Caco-2 (cell line): ENCODE data around the gene ZNF385C. TPM values are rescaled to one million over a fixed set of nuclear protein-coding genes. Genes with fewer than 3 reads are reported as not detected.

Source experiments
- BruUV-seq: library from RNA; stranded (reverse); fragments of 400-500 nt; replicated peaks from 2 replicates; lab custom pipeline; 2021; lab: Mats Ljungman, UMichigan
- CTCF ChIA-PET: fragments of 300-600 bp; sonication (Branson Sonifier 250); formaldehyde crosslinking; loops from one replicate; lab custom pipeline; 2022; ENCODE audit warnings: antibody characterized with exemption; lab: Charles Lee
- POLR2A ChIA-PET: fragments of 300-600 bp; sonication (Branson Sonifier 250); formaldehyde crosslinking; loops from one replicate; lab custom pipeline; 2022; ENCODE audit warnings: antibody characterized with exemption; lab: Charles Lee
- DNase-seq, 2 experiments: peaks; one replicate each; pipeline versions ENCODE4 v3.0.0 to v3.0.0-alpha.2; 2020 to 2022
- H3K27me3 ChIP-seq: replicated peaks from 2 replicates; pipeline ENCODE4 v1.6.0; 2011; ENCODE audit warnings: low read length; ENCODE audit not compliant: control insufficient read depth, insufficient read depth
- H3K36me3 ChIP-seq: 2 replicates; pipeline ENCODE4 v1.5.1; 2011; ENCODE audit warnings: low read length; ENCODE audit not compliant: control insufficient read depth, insufficient read depth
- H3K4me1 ChIP-seq: fragments of 250-450 bp; sonication (Bioruptor Pico); 2 replicates; pipeline ENCODE4 v1.5.1; 2020; ENCODE audit warnings: mild to moderate bottlenecking
- H3K4me3 ChIP-seq: 2 replicates; pipeline ENCODE4 v1.5.1; 2011; ENCODE audit warnings: low read depth, mild to moderate bottlenecking, control low read depth, low read length
- H3K9me3 ChIP-seq: fragments of 250-450 bp; sonication (Bioruptor Pico); 2 replicates; pipeline ENCODE4 v1.5.1; 2020; ENCODE audit warnings: mild to moderate bottlenecking, moderate library complexity
- H3K27ac Mint-ChIP-seq: one replicate; pipeline ENCODE4 v1.8.0; 2022; ENCODE audit warnings: mixed read lengths; ENCODE audit not compliant: unreplicated experiment
- H3K27me3 Mint-ChIP-seq: one replicate; pipeline ENCODE4 v1.8.0; 2022; ENCODE audit warnings: mixed read lengths; ENCODE audit not compliant: insufficient read depth, unreplicated experiment
- H3K36me3 Mint-ChIP-seq: one replicate; pipeline ENCODE4 v1.8.0; 2022; ENCODE audit warnings: mild to moderate bottlenecking, mixed read lengths; ENCODE audit not compliant: insufficient read depth, unreplicated experiment
- H3K4me1 Mint-ChIP-seq: one replicate; pipeline ENCODE4 v1.8.0; 2022; ENCODE audit warnings: low read depth, mixed read lengths; ENCODE audit not compliant: unreplicated experiment
- H3K4me3 Mint-ChIP-seq: one replicate; pipeline ENCODE4 v1.8.0; 2022; ENCODE audit warnings: mild to moderate bottlenecking, moderate library complexity, mixed read lengths; ENCODE audit not compliant: unreplicated experiment
- H3K9me3 Mint-ChIP-seq: one replicate; pipeline ENCODE4 v1.8.0; 2022; ENCODE audit warnings: mixed read lengths; ENCODE audit not compliant: unreplicated experiment
- CTCF ChIP-seq, 2 experiments: fragments of 200-600 bp in 1 of 2; IDR thresholded peaks; 1 replicate in 1 of 2; 2 replicates in 1 of 2; pipeline versions ENCODE4 v1.5.1 to v1.8.0; 2011 to 2022; ENCODE audit warnings: antibody characterized with exemption in 1 of 2, control low read depth in 1 of 2, inconsistent platforms in 1 of 2, low read depth in 1 of 2, low read length in 1 of 2, mild to moderate bottlenecking in 1 of 2, moderate library complexity in 1 of 2; ENCODE audit not compliant: insufficient read depth in 1 of 2, severe bottlenecking in 1 of 2, unreplicated experiment in 1 of 2
- intact Hi-C: fragments of 100-400 bp; cut with micrococcal nuclease; formaldehyde crosslinking; loops from one replicate; pipeline ENCODE4 v1.10.0; 2022; ENCODE audit not compliant: unreplicated experiment
- total RNA-seq: library from RNA; stranded (reverse); gene quantifications from 2 replicates; pipeline ENCODE4 v1.2.3, GENCODE V29; 2022

ZNF385C gene
- total RNA-seq, 1 experiment from 2014 or later: 1.5 TPM

GRCh38 chr17:42065201-42065600 lies 33.1 kb downstream of the ZNF385C start:
- no peak overlapping the region for H3K4me3 Mint-ChIP-seq
- H3K27me3 Mint-ChIP-seq: no peaks in the 10 kb centered on the region
- ChIA-PET POLR2A (interaction anchor here (0.5 to 0.7 kb wide), 2 partner anchors 38 to 112 kb away, joined by 3 to 6 read pairs; no protein-coding TSS in a partner anchor), CTCF (interaction anchor here (0.8 to 1.4 kb wide), 3 partner anchors 9 to 105 kb away, joined by 3 to 9 read pairs (median 4); no protein-coding TSS in a partner anchor)
- no peaks in the 10 kb centered on the region for H3K9me3 Mint-ChIP-seq
- H3K4me1 Mint-ChIP-seq: no peaks in the 10 kb centered on the region
- Histone ChIP-seq H3K9me3 (no peaks in the 10 kb centered on the region), H3K36me3 (no peaks in the 10 kb centered on the region), H3K4me1 (peaks cover 10% of the 10 kb centered on the region), H3K27me3 (no peaks in the 10 kb centered on the region), H3K4me3 (no peak overlapping the region)
- no peak for TF ChIP-seq CTCF (IDR thresholded peaks at IDR 0.05; ENCODE audit: insufficient read depth in 1 of 2, low read depth in 1 of 2, low read length in 1 of 2, severe bottlenecking in 1 of 2, unreplicated experiment in 1 of 2)
- intact Hi-C loops: no loop called here
- DNase-seq: no peak
- H3K36me3 Mint-ChIP-seq: no peaks in the 10 kb centered on the region
- no TSS peak for BruUV-seq
- H3K27ac Mint-ChIP-seq: no peak overlapping the region

GRCh38 chr17:42062681-42063080 lies 35.6 kb downstream of the ZNF385C start:
- TF ChIP-seq CTCF (IDR thresholded peaks at IDR 0.05; ENCODE audit: insufficient read depth in 1 of 2, low read depth in 1 of 2, low read length in 1 of 2, severe bottlenecking in 1 of 2, unreplicated experiment in 1 of 2): no peak
- peaks cover 4% of the 10 kb centered on the region for H3K4me1 ChIP-seq
- Mint-ChIP-seq H3K27ac (no peak overlapping the region), H3K4me3 (no peak overlapping the region), H3K4me1 (no peaks in the 10 kb centered on the region), H3K27me3 (no peaks in the 10 kb centered on the region), H3K36me3 (no peaks in the 10 kb centered on the region), H3K9me3 (no peaks in the 10 kb centered on the region)
- no peak overlapping the region for H3K4me3 ChIP-seq
- no TSS peak for BruUV-seq
- H3K9me3 ChIP-seq: no peaks in the 10 kb centered on the region
- DNase-seq: no peak
- POLR2A ChIA-PET: no interaction called here
- H3K27me3 ChIP-seq: no peaks in the 10 kb centered on the region
- CTCF ChIA-PET: no interaction called here
- intact Hi-C loops: loop anchor here (2.0 kb wide), 1 partner anchor 38 kb away; no protein-coding TSS in a partner anchor
- no peaks in the 10 kb centered on the region for H3K36me3 ChIP-seq

GRCh38 chr17:42061646-42062487 lies 36.4 kb downstream of the ZNF385C start:
- no peaks in the 10 kb centered on the region for H3K9me3 ChIP-seq
- no peaks in the 10 kb centered on the region for H3K9me3 Mint-ChIP-seq
- DNase-seq: no peak
- H3K27ac Mint-ChIP-seq: no peak overlapping the region
- H3K4me3 Mint-ChIP-seq: no peak overlapping the region
- H3K4me1 Mint-ChIP-seq: no peaks in the 10 kb centered on the region
- H3K27me3 Mint-ChIP-seq: no peaks in the 10 kb centered on the region
- no peaks in the 10 kb centered on the region for H3K36me3 ChIP-seq
- ChIA-PET CTCF (no interaction called here), POLR2A (no interaction called here)
- BruUV-seq: no TSS peak
- intact Hi-C loops: loop anchor here (2.0 kb wide), 1 partner anchor 37 kb away; no protein-coding TSS in a partner anchor
- TF ChIP-seq CTCF (IDR thresholded peaks at IDR 0.05; ENCODE audit: insufficient read depth in 1 of 2, low read depth in 1 of 2, low read length in 1 of 2, severe bottlenecking in 1 of 2, unreplicated experiment in 1 of 2): no peak
- H3K4me3 ChIP-seq: no peak overlapping the region
- H3K4me1 ChIP-seq: no peaks in the 10 kb centered on the region
- H3K27me3 ChIP-seq: no peaks in the 10 kb centered on the region
- H3K36me3 Mint-ChIP-seq: no peaks in the 10 kb centered on the region
